Measurements from ENCODE around the gene JARID2.

JARID2 gene

DNA sequence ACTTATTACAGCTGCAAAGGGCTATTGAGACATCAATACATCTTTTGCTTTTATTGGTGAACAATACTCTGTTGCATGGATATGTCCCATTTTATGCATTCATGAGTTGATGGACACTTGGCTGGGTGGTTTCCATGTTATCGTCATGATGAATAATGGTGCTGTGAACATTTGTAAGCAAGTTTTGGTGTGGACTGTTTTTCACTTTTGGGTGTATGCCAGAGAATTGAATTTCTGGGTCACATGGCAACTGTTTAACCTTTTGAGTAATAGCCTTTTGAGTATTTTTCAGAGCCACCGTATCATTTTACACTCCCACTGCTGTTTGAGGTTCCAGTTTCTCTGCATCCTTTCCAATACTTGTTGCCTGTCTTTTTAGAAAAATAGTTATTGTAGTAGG lies 107.0 kb downstream of the JARID2 start:
- TF ChIP-seq, protein P1, sequence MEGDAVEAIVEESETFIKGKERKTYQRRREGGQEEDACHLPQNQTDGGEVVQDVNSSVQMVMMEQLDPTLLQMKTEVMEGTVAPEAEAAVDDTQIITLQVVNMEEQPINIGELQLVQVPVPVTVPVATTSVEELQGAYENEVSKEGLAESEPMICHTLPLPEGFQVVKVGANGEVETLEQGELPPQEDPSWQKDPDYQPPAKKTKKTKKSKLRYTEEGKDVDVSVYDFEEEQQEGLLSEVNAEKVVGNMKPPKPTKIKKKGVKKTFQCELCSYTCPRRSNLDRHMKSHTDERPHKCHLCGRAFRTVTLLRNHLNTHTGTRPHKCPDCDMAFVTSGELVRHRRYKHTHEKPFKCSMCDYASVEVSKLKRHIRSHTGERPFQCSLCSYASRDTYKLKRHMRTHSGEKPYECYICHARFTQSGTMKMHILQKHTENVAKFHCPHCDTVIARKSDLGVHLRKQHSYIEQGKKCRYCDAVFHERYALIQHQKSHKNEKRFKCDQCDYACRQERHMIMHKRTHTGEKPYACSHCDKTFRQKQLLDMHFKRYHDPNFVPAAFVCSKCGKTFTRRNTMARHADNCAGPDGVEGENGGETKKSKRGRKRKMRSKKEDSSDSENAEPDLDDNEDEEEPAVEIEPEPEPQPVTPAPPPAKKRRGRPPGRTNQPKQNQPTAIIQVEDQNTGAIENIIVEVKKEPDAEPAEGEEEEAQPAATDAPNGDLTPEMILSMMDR (conservative IDR thresholded peaks at IDR 0.05; ENCODE audit: low read depth): no peak
- ChIA-PET POLR2A (ENCODE audit: low non-redundant PET) (no interaction called here), CTCF (no interaction called here)
- DNase-seq (ENCODE audit: low spot score): no peak
- no peak overlapping the region for H3K27ac ChIP-seq

DNA sequence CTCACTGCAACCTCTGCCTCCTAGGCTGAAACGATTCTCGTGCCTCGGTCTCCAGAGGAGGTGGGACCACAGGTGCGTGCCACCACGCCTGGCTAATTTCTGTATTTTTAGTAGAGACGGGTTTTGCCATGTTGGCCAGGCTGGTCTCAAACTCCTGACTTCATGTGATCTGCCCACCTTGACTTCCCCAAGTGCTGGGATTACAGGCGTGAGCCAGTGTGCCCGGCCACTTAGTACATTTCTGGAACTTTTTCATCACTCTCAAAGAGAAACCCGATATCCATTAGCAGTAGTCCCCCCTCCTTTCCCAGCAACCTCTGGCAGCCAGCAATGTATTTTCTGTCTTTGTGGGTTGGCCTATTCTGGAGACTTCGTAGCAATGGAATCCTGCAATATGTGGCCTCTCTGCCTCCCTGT lies 109.8 kb downstream of the JARID2 start:
- DNase-seq (ENCODE audit: low spot score): no peak
- ChIA-PET POLR2A (ENCODE audit: low non-redundant PET) (no interaction called here), CTCF (no interaction called here)
- H3K27ac ChIP-seq: no peak overlapping the region
- TF ChIP-seq, protein P1 (conservative IDR thresholded peaks at IDR 0.05; ENCODE audit: low read depth): no peak

DNA sequence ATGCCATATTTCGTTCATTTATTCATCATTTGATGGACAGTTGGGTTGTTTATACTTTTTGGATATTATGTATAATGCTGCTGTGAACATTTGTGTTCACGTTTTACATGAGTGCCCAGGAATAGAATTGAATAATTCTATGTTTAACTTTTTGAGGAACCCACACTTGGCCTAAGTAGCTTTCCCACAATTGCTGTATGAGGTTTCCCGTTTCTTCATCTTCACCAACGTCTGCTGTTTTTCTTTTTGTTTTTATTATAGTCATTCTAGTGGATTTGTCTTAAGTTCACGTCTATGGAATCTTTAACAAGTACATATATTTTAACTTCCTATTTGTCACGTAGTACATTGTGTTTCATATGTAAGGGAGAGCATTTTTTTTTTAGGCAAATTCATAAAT lies 110.3 kb downstream of the JARID2 start:
- ChIA-PET POLR2A (ENCODE audit: low non-redundant PET) (no interaction called here), CTCF (interaction anchor here (0.6 kb wide), 1 partner anchor 837 kb away, joined by 3 read pairs; no protein-coding TSS in a partner anchor)
- TF ChIP-seq, protein P1 (conservative IDR thresholded peaks at IDR 0.05; ENCODE audit: low read depth): no peak
- H3K27ac ChIP-seq: no peak overlapping the region
- no peak for DNase-seq (ENCODE audit: low spot score)

DNA sequence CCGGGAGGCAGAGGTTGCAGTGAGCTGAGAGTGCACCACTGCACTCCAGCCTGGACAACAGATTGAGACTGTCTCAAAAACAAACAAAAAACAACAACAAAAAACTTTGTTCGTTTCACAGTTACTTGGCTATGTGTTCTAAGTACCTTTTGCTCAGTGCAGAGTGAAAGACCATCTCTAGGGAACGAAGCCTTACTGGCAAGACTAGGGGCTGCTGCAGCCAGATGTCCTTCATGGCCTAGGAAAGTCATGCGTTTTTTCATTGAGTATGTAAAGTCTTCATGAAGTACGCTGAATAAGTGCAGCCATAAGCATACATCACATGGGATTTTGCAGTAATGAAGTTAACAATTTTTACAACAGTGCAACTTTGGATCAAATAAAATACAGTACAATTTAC lies 111.1 kb downstream of the JARID2 start:
- CTCF ChIA-PET: interaction anchor here (0.6 kb wide), 1 partner anchor 838 kb away, joined by 3 read pairs; no protein-coding TSS in a partner anchor
- no peak for DNase-seq (ENCODE audit: low spot score)
- H3K27ac ChIP-seq: no peak overlapping the region
- POLR2A ChIA-PET (ENCODE audit: low non-redundant PET): no interaction called here
- TF ChIP-seq, protein P1 (conservative IDR thresholded peaks at IDR 0.05; ENCODE audit: low read depth): no peak

DNA sequence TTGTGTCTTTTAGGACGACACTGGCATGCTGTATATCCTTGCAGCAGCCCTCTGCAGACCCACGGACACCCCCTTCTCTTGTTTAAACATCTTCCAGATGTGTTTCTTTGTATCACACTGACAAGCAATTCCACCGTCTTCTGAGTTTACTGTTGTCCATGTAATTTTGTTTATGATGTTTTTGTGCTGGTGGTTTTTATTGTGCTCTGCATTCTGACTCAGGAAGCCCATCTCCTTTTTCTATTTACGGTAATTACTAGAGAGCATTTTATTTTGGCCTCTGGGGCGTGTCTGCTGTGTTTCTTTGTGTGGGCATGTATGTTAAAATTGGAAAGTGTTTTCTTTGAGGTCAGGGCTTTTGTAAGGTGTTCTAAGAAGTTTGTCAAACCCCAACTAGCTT lies 111.9 kb downstream of the JARID2 start:
- ChIA-PET CTCF (no interaction called here), POLR2A (ENCODE audit: low non-redundant PET) (no interaction called here)
- DNase-seq (ENCODE audit: low spot score): no peak
- no peak overlapping the region for H3K27ac ChIP-seq
- TF ChIP-seq, protein P1 (conservative IDR thresholded peaks at IDR 0.05; ENCODE audit: low read depth): no peak

DNA sequence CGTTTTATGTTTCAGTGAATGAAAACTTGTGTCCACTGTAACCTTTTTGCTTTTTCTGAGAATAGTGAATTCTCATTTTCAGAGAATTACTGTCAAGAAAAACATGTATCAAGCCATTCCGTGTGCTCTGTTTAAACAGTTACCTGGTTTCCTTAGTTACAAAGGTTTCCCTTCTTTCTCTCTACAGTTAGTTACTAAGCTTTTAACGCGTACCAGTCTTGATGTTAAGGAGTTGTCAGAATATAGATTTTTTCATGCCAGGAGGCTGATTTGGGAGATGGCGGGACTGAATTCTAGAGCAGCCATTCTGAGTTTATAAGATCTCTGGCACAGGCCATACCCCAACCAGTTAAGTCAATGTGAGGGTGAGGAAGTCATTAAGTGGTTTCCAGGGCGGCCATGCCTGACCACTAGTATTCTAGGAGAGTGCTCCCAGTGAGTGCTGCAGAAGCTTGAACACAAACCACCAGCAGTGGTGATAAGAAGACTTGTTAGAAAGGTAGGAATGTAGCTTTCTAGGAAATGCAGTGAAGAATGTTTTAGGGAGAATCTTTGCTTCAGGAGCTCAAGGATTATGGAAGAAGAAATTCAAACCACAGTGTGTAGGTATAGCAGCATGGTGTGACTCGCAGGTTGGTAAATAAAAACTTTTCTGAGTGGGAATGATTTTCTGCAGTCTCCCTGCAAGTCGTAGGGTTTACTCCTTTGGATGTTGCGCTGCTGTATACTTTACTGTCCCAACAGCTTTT lies 112.9 kb downstream of the JARID2 start:
- no peak for DNase-seq (ENCODE audit: low spot score)
- H3K27ac ChIP-seq: no peak overlapping the region
- TF ChIP-seq, protein P1 (conservative IDR thresholded peaks at IDR 0.05; ENCODE audit: low read depth): no peak
- CTCF ChIA-PET: no interaction called here
- POLR2A ChIA-PET (ENCODE audit: low non-redundant PET): no interaction called here

Data from RWPE1 (cell line).